DOHH2 (cell line): ENCODE measurements around the gene DLG1.
"Not testable (repeated sequence)": the region's sequence is repeated elsewhere in the genome, so short reads cannot be mapped to it uniquely, and the experiment has no call there.

Source experiments
- EZH2phosphoT487 ChIP-seq: fragments of 200-600 bp; sonication (generic); IDR thresholded peaks from 2 replicates; pipeline ENCODE4 v1.6.1; 2017; ENCODE audit warnings: borderline replicate concordance, mild to moderate bottlenecking, antibody characterized with exemption, low read length, moderate library complexity, mixed read lengths
- TF ChIP-seq, protein P1 (sequence below): fragments of 200-600 bp; sonication (generic); IDR thresholded peaks from one replicate; pipeline ENCODE4 v1.5.1; 2014; ENCODE audit warnings: antibody characterized with exemption, mild to moderate bottlenecking, low read depth, low read length; ENCODE audit not compliant: poor library complexity, severe bottlenecking

- TF ChIP-seq, protein P1, sequence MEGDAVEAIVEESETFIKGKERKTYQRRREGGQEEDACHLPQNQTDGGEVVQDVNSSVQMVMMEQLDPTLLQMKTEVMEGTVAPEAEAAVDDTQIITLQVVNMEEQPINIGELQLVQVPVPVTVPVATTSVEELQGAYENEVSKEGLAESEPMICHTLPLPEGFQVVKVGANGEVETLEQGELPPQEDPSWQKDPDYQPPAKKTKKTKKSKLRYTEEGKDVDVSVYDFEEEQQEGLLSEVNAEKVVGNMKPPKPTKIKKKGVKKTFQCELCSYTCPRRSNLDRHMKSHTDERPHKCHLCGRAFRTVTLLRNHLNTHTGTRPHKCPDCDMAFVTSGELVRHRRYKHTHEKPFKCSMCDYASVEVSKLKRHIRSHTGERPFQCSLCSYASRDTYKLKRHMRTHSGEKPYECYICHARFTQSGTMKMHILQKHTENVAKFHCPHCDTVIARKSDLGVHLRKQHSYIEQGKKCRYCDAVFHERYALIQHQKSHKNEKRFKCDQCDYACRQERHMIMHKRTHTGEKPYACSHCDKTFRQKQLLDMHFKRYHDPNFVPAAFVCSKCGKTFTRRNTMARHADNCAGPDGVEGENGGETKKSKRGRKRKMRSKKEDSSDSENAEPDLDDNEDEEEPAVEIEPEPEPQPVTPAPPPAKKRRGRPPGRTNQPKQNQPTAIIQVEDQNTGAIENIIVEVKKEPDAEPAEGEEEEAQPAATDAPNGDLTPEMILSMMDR: not testable (repeated sequence)
- not testable (repeated sequence) for TF ChIP-seq EZH2phosphoT487
Observed at GRCh38 chr3:197034778-197035177, 263.6 kb downstream of the DLG1 start.
